Measurements from ENCODE around the gene PSMB7.

DNA sequence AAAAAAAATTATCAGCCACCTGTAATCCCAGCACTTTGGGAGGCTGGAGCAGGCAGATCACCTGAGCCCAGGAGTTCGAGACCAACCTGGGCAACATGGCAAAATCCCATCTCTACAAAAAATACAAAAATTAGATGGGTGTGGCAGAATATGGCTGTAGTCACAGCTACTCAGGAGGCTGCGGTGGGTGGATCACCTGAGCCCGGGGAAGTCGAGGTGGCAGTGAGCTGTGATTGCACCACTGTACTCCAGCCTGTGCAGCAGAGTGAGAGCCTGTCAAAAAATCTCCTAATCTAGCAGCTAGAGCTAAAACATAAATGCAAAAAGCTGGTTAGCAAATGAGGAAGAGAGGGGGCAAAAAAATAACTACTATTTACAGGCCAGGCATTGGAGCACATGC lies 12.0 kb downstream of the PSMB7 start:
- TF ChIP-seq, protein P1, sequence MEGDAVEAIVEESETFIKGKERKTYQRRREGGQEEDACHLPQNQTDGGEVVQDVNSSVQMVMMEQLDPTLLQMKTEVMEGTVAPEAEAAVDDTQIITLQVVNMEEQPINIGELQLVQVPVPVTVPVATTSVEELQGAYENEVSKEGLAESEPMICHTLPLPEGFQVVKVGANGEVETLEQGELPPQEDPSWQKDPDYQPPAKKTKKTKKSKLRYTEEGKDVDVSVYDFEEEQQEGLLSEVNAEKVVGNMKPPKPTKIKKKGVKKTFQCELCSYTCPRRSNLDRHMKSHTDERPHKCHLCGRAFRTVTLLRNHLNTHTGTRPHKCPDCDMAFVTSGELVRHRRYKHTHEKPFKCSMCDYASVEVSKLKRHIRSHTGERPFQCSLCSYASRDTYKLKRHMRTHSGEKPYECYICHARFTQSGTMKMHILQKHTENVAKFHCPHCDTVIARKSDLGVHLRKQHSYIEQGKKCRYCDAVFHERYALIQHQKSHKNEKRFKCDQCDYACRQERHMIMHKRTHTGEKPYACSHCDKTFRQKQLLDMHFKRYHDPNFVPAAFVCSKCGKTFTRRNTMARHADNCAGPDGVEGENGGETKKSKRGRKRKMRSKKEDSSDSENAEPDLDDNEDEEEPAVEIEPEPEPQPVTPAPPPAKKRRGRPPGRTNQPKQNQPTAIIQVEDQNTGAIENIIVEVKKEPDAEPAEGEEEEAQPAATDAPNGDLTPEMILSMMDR (IDR thresholded peaks at IDR 0.05), result no peak
- TF ChIP-seq POLR2A (IDR thresholded peaks at IDR 0.05), result no peak

Measured in lower leg skin (tissue), 3 donors.